Measurements from ENCODE around the gene SLC4A4.

Gene SLC4A4

DNA sequence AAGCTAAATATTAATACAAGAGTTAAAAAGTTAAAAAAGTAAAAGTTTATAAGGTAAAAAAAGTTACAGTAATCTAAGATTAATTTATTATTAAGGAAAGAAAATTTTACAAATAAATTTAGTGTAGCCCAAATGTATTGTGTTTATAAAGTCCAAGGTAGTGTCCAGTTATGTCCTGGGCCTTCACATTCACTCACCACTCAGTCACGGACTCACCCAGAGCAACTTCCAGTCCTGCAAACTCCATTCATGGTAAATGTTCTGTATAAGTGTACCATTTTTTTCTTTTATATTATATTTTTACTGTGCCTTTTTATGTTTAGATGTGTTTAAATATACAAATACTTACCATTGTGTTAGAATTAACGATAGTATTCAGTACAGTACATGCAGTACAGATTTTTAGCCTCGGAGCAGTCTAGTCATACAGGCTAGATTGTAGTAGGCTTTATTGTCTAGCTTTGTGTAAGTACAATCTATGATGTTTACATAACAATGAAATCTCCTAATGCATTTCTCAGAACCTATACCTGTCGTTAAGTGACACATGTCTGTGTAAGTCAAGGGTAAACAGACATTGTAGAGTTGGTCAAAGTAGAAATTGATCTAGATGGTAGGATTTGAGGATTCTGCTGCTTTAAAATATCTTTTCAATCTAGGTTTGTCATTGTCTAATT lies 247.4 kb downstream of the SLC4A4 start:
- DNase-seq (ENCODE audit: low read depth) = no peak
- TF ChIP-seq, protein P1, sequence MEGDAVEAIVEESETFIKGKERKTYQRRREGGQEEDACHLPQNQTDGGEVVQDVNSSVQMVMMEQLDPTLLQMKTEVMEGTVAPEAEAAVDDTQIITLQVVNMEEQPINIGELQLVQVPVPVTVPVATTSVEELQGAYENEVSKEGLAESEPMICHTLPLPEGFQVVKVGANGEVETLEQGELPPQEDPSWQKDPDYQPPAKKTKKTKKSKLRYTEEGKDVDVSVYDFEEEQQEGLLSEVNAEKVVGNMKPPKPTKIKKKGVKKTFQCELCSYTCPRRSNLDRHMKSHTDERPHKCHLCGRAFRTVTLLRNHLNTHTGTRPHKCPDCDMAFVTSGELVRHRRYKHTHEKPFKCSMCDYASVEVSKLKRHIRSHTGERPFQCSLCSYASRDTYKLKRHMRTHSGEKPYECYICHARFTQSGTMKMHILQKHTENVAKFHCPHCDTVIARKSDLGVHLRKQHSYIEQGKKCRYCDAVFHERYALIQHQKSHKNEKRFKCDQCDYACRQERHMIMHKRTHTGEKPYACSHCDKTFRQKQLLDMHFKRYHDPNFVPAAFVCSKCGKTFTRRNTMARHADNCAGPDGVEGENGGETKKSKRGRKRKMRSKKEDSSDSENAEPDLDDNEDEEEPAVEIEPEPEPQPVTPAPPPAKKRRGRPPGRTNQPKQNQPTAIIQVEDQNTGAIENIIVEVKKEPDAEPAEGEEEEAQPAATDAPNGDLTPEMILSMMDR (IDR thresholded peaks at IDR 0.05; ENCODE audit: insufficient read depth, low read depth, low read length, missing control alignments) = no peak
- no peak overlapping the region for H3K4me3 ChIP-seq (ENCODE audit: low read length)

DNA sequence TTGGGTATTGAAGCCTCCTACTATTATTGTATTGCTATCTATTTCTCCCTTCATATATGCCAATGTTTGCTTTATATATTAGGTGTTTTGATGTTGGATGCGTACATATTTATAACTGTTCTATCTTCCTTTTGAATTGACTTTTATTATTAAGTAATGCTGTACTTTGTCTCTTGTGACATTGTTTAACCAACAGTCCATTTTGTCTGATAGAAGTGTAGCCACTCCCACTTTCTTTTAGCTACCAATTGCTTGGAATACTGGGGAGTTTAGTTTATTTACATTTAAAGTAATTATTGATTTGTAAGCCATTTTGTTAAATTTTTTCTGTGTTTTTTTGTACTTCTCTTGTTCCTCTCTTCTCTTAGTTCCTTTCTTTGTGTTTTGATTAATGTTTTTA lies 249.2 kb downstream of the SLC4A4 start:
- DNase-seq (ENCODE audit: low read depth) = no peak
- TF ChIP-seq, protein P1 (IDR thresholded peaks at IDR 0.05; ENCODE audit: insufficient read depth, low read depth, low read length, missing control alignments) = no peak
- no peak overlapping the region for H3K4me3 ChIP-seq (ENCODE audit: low read length)

DNA sequence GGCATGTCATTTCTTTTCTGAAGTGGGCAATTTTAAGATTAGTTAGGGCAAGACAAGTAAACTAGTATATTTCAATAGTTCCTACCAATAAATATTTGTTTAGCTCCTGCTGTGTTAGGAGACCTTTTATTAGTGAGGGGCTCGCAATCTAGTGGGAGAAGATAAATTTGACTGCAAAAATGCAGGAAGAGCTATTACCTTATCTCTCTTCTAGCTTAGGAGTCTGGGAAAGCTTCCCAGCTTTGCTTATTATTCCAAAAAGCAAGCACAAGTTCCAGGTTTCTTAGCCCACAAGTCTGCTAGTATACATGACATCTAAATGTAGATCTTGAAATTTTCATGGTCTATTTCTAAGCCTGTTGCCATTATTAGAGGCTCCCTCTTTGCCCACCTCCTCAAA lies 254.0 kb downstream of the SLC4A4 start:
- H3K4me3 ChIP-seq (ENCODE audit: low read length) = no peak overlapping the region
- TF ChIP-seq, protein P1 (IDR thresholded peaks at IDR 0.05; ENCODE audit: insufficient read depth, low read depth, low read length, missing control alignments) = no peak
- no peak for DNase-seq (ENCODE audit: low read depth)

DNA sequence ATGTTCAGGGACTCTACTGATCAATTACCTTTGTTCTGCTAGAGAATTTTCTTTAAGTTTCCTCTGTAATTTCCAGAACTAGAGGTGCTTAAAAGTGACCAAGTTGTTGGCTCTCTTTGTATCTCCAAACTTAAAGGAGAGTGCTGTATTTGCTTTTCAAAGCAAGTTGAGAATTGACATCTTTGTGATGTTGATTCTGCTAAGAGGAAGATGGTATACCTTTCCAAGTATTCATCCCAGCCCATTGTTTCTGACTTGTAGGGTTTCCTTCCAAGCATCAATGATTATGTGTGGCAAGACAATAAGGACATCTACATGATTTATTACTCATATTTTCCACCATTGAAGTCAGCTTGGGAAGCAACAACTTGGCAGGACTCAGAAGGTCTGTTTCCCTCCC lies 254.5 kb downstream of the SLC4A4 start:
- no peak for DNase-seq (ENCODE audit: low read depth)
- TF ChIP-seq, protein P1 (IDR thresholded peaks at IDR 0.05; ENCODE audit: insufficient read depth, low read depth, low read length, missing control alignments) = no peak
- no peak overlapping the region for H3K4me3 ChIP-seq (ENCODE audit: low read length)

DNA sequence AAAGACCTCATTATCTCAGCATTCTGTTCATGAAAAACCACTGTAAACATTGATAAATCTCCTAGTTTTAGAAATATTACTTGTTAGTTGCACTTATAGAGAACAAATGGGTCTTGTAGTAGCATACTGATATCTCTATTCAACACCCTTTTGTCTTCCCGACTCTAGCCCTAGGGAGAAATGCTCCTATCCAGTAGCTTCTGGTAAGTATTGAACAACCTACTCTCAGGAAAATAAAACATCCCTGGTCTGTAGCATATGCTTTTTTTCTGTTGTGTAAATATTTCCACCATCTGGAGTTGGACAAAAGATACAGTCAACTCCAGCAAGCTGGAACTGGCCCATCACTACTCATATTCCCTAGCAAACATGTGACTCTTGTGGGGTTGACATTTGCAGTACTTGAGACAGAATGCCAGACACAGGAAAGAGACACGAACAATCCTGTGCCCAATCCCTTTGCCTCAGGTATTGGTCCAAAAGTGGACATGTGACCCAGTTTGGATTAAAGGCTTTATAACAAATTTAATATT lies 256.8 kb downstream of the SLC4A4 start:
- no peak overlapping the region for H3K4me3 ChIP-seq (ENCODE audit: low read length)
- DNase-seq (ENCODE audit: low read depth) = peak; percentile 92
- TF ChIP-seq, protein P1 (IDR thresholded peaks at IDR 0.05; ENCODE audit: insufficient read depth, low read depth, low read length, missing control alignments) = no peak

DNA sequence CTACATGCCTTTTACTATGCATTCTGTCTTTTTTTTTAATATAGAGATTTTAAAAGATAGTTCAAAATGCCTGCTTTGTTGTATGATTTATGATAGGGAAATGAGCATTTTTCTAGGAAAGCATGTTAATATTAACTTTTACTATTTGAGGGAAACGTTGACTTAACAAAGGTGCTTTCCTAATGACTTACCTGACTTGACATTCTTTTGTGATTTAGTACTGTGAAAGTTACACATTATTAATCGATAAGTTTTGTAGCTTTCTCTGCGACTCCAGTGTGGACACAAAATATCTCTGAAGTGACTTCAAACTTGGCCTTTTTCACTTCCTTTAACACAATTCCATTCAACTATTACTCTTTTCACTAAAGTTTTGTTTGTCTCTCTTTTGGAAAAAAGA lies 260.8 kb downstream of the SLC4A4 start:
- TF ChIP-seq, protein P1 (IDR thresholded peaks at IDR 0.05; ENCODE audit: insufficient read depth, low read depth, low read length, missing control alignments) = no peak
- no peak overlapping the region for H3K4me3 ChIP-seq (ENCODE audit: low read length)
- DNase-seq (ENCODE audit: low read depth) = no peak
